ENCODE results near the gene ASTN2. TPM values are rescaled to one million over a fixed set of nuclear protein-coding genes. Genes with fewer than 3 reads are reported as not detected.

Gene ASTN2
- polyA plus RNA-seq, 2 of the 4 experiments (the other 2 are of a cell fraction) = 5.8 to 11.6 TPM

GRCh38 chr9:117395151-117395650 is 19.7 kb downstream of the ASTN2 start (continued):
- TF ChIP-seq NPAS2 (CRISPR knock-in tag; IDR thresholded peaks at IDR 0.05; ENCODE audit: borderline replicate concordance) = no peak

GRCh38 chr9:117394655-117395054 is 20.2 kb downstream of the ASTN2 start:
- Histone ChIP-seq H3K27ac (no peak overlapping the region), H3K4me3 (no peak overlapping the region), H3K4me1 (no peaks in the 10 kb centered on the region), H3K9me3 (no peaks in the 10 kb centered on the region), H3K4me2 (no peak overlapping the region)
- FAIRE-seq (no peak), ATAC-seq (no peak), DNase-seq (ENCODE audit: low read depth in 1 of 2, low spot score in 1 of 2) (no peak)
- POLR2A ChIA-PET = no interaction called here
- CTCF ChIA-PET = interaction anchor here (1.1 kb wide), 1 partner anchor 9 kb away, joined by 3 read pairs; no protein-coding TSS in a partner anchor
- TF ChIP-seq MYC (IDR thresholded peaks at IDR 0.05; ENCODE audit: borderline replicate concordance, low read length) (no peak), RNF2 (IDR thresholded peaks at IDR 0.05; ENCODE audit: borderline replicate concordance, low read depth) (no peak), ATOH8 (CRISPR knock-in tag; IDR thresholded peaks at IDR 0.05; ENCODE audit: low read depth) (no peak), NFE2L2 (conservative IDR thresholded peaks at IDR 0.05; ENCODE audit: low read length) (no peak), NR3C1 (IDR thresholded peaks at IDR 0.05) (no peak), TFCP2L1 (CRISPR knock-in tag; IDR thresholded peaks at IDR 0.05) (no peak), JUN (IDR thresholded peaks at IDR 0.05) (no peak), RFX5 (IDR thresholded peaks at IDR 0.05) (no peak), CBX8 (IDR thresholded peaks at IDR 0.05) (no peak), E2F6 (IDR thresholded peaks at IDR 0.05; ENCODE audit: borderline replicate concordance, low read depth) (no peak), KDM5A (IDR thresholded peaks at IDR 0.05) (no peak), JUNB (IDR thresholded peaks at IDR 0.05) (no peak), CEBPB (IDR thresholded peaks at IDR 0.05) (no peak), PHF8 (IDR thresholded peaks at IDR 0.05; ENCODE audit: borderline replicate concordance, low read depth) (no peak), SREBF2 (IDR thresholded peaks at IDR 0.05) (no peak), SMC3 (IDR thresholded peaks at IDR 0.05) (no peak), ELK1 (IDR thresholded peaks at IDR 0.05; ENCODE audit: low read depth, low read length) (no peak), RAD21 (conservative IDR thresholded peaks at IDR 0.05 in 1 of 2, IDR thresholded peaks at IDR 0.05 in 1 of 2) (no peak)
- 3% methylated on average over 4 of the region's 4 CpGs for WGBS (ENCODE audit: missing lambda C conversion rate)

- Histone ChIP-seq H3K4me3 (no peak overlapping the region), H3K4me2 (no peak overlapping the region), H3K4me1 (no peaks in the 10 kb centered on the region), H3K27ac (no peak overlapping the region), H3K9me3 (no peaks in the 10 kb centered on the region)
- FAIRE-seq (no peak), ATAC-seq (no peak), DNase-seq (ENCODE audit: low read depth in 1 of 2, low spot score in 1 of 2) (no peak)
- WGBS (ENCODE audit: missing lambda C conversion rate) = 0% methylated on average over 2 of the region's 2 CpGs
- ChIA-PET CTCF (no interaction called here), POLR2A (no interaction called here)
- TF ChIP-seq MYC (IDR thresholded peaks at IDR 0.05; ENCODE audit: borderline replicate concordance, low read length) = no peak
- no peak for TF ChIP-seq CEBPB (IDR thresholded peaks at IDR 0.05)
- no peak for TF ChIP-seq HOXB5 (CRISPR knock-in tag; IDR thresholded peaks at IDR 0.05)
- no peak for TF ChIP-seq MAFK (IDR thresholded peaks at IDR 0.05; ENCODE audit: partially characterized antibody)
- TF ChIP-seq FOXS1 (CRISPR knock-in tag; IDR thresholded peaks at IDR 0.05) = no peak
- no peak for TF ChIP-seq CHD4 (IDR thresholded peaks at IDR 0.05; ENCODE audit: borderline replicate concordance)
- TF ChIP-seq REST (IDR thresholded peaks at IDR 0.05) = no peak
- no peak for TF ChIP-seq KDM5A (IDR thresholded peaks at IDR 0.05)
- TF ChIP-seq CTCF (IDR thresholded peaks at IDR 0.05) = no peak
- TF ChIP-seq TP53 (CRISPR knock-in tag; IDR thresholded peaks at IDR 0.05) = no peak
- TF ChIP-seq CBX8 (IDR thresholded peaks at IDR 0.05) = no peak
- TF ChIP-seq EHMT2 (IDR thresholded peaks at IDR 0.05; ENCODE audit: low read depth) = no peak
- no peak for TF ChIP-seq JUNB (IDR thresholded peaks at IDR 0.05)
- TF ChIP-seq RCOR1 (IDR thresholded peaks at IDR 0.05; ENCODE audit: low read depth, low read length) = no peak
- no peak for TF ChIP-seq ZFP36 (IDR thresholded peaks at IDR 0.05; ENCODE audit: borderline replicate concordance, partially characterized antibody)
Observed at GRCh38 chr9:117392992-117393391, 21.9 kb downstream of the ASTN2 start.
